H9 (cell line): Measurements from ENCODE around the gene ID4. TPM values are rescaled to one million over a fixed set of nuclear protein-coding genes. Genes with fewer than 3 reads are reported as not detected.

ENCODE experiments used
- DNase-seq: peaks from one replicate; pipeline ENCODE4 v3.0.0-alpha.2; 2017
- H2AFZ ChIP-seq: one replicate; pipeline ENCODE4 v1.6.1; 2013; ENCODE audit warnings: mild to moderate bottlenecking, low read length, control low read depth, moderate library complexity
- H2AK5ac ChIP-seq: 2 replicates; pipeline ENCODE4 v1.6.1; 2013; ENCODE audit warnings: low read length, control low read depth, mixed read lengths; ENCODE audit not compliant: insufficient read length
- H2BK120ac ChIP-seq: one replicate; pipeline ENCODE4 v1.6.1; 2013; ENCODE audit warnings: low read depth, mild to moderate bottlenecking, low read length, control low read depth, inconsistent platforms; ENCODE audit not compliant: poor library complexity, severe bottlenecking
- H2BK12ac ChIP-seq: 2 replicates; pipeline ENCODE4 v1.6.1; 2013; ENCODE audit warnings: low read length, control low read depth, mixed read lengths, low read depth; ENCODE audit not compliant: insufficient read length
- H2BK15ac ChIP-seq: 2 replicates; pipeline ENCODE4 v1.6.1; 2013; ENCODE audit warnings: low read depth, low read length, control low read depth
- H2BK20ac ChIP-seq: one replicate; pipeline ENCODE4 v1.6.1; 2013; ENCODE audit warnings: low read depth, mild to moderate bottlenecking, low read length, control low read depth, inconsistent platforms; ENCODE audit not compliant: poor library complexity, severe bottlenecking
- H2BK5ac ChIP-seq: 2 replicates; pipeline ENCODE4 v1.6.1; 2013; ENCODE audit warnings: low read length, control low read depth, mixed read lengths; ENCODE audit not compliant: insufficient read length
- H3K14ac ChIP-seq: 2 replicates; pipeline ENCODE4 v1.6.1; 2013; ENCODE audit warnings: low read length, control low read depth; ENCODE audit not compliant: insufficient read depth
- H3K18ac ChIP-seq: 2 replicates; pipeline ENCODE4 v1.6.1; 2013; ENCODE audit warnings: low read depth, mild to moderate bottlenecking, mixed read lengths, low read length, control low read depth; ENCODE audit not compliant: insufficient read length
- H3K23ac ChIP-seq: 2 replicates; pipeline ENCODE4 v1.6.1; 2013; ENCODE audit warnings: low read length, control low read depth, mixed read lengths, low read depth; ENCODE audit not compliant: insufficient read length
- H3K23me2 ChIP-seq: 2 replicates; pipeline ENCODE4 v1.6.1; 2013; ENCODE audit warnings: low read depth, mild to moderate bottlenecking, mixed read lengths, low read length, control low read depth; ENCODE audit not compliant: insufficient read length, poor library complexity, severe bottlenecking
- H3K27ac ChIP-seq: 2 replicates; pipeline ENCODE4 v1.5.1; 2013; ENCODE audit warnings: low read length, control low read depth, mixed read lengths, low read depth; ENCODE audit not compliant: insufficient read length
- H3K27me3 ChIP-seq: 2 replicates; pipeline ENCODE4 v1.6.1; 2013; ENCODE audit warnings: low read length, control low read depth, inconsistent platforms; ENCODE audit not compliant: insufficient read depth
- H3K4ac ChIP-seq: 2 replicates; pipeline ENCODE4 v1.6.1; 2013; ENCODE audit warnings: low read depth, mild to moderate bottlenecking, control low read depth, inconsistent platforms, low read length, moderate library complexity
- H3K4me1 ChIP-seq: 2 replicates; pipeline ENCODE4 v1.6.1; 2013; ENCODE audit warnings: low read length, control low read depth, inconsistent platforms; ENCODE audit not compliant: insufficient read depth
- H3K4me2 ChIP-seq: 2 replicates; pipeline ENCODE4 v1.6.1; 2013; ENCODE audit warnings: low read length, control low read depth, mixed read lengths; ENCODE audit not compliant: insufficient read length, insufficient read depth
- H3K56ac ChIP-seq: 2 replicates; pipeline ENCODE4 v1.6.1; 2013; ENCODE audit warnings: low read depth, mild to moderate bottlenecking, mixed read lengths, low read length, control low read depth; ENCODE audit not compliant: insufficient read length
- H3K79me1 ChIP-seq: 2 replicates; pipeline ENCODE4 v1.6.1; 2013; ENCODE audit warnings: low read depth, mild to moderate bottlenecking, moderate library complexity, low read length, control low read depth, inconsistent platforms; ENCODE audit not compliant: insufficient read depth, poor library complexity, severe bottlenecking
- H3K79me2 ChIP-seq: 2 replicates; pipeline ENCODE4 v1.6.1; 2013; ENCODE audit warnings: low read length, control low read depth, inconsistent platforms; ENCODE audit not compliant: insufficient read depth
- H3K9ac ChIP-seq: 2 replicates; pipeline ENCODE4 v1.6.1; 2013; ENCODE audit warnings: low read length, control low read depth, mixed read lengths; ENCODE audit not compliant: insufficient read length; ENCODE audit errors: extremely low read depth
- H3K9me3 ChIP-seq: one replicate; pipeline ENCODE4 v1.6.1; 2013; ENCODE audit warnings: low read depth, low read length, inconsistent platforms; ENCODE audit not compliant: control insufficient read depth
- H3T11ph ChIP-seq: one replicate; pipeline ENCODE4 v1.6.1; 2013; ENCODE audit warnings: mild to moderate bottlenecking, low read length, control low read depth, inconsistent platforms
- H4K20me1 ChIP-seq: one replicate; pipeline ENCODE4 v1.6.1; 2013; ENCODE audit not compliant: control insufficient read depth, insufficient read length, insufficient read depth
- H4K5ac ChIP-seq: 2 replicates; pipeline ENCODE4 v1.6.1; 2013; ENCODE audit warnings: low read depth, mild to moderate bottlenecking, mixed read lengths, low read length, control low read depth; ENCODE audit not compliant: insufficient read length
- H4K8ac ChIP-seq: replicated peaks from 2 replicates; pipeline ENCODE4 v1.6.1; 2013; ENCODE audit warnings: low read length, control low read depth, mixed read lengths, low read depth; ENCODE audit not compliant: insufficient read length
- H4K91ac ChIP-seq: 2 replicates; pipeline ENCODE4 v1.6.1; 2013; ENCODE audit warnings: low read depth, mild to moderate bottlenecking, moderate library complexity, mixed read lengths, low read length, control low read depth; ENCODE audit not compliant: insufficient read length
- H3K27ac Mint-ChIP-seq, 3 experiments: 2 replicates in 2 of 3; 3 replicates in 1 of 3; pipeline ENCODE4 v1.8.0; 2020 to 2021; ENCODE audit warnings: mixed read lengths in 3 of 3, mild to moderate bottlenecking in 1 of 3, moderate library complexity in 1 of 3
- H3K27me3 Mint-ChIP-seq: 2 replicates; pipeline ENCODE4 v1.8.0; 2021; ENCODE audit warnings: low read depth, mild to moderate bottlenecking, moderate library complexity, mixed read lengths
- H3K36me3 Mint-ChIP-seq, 3 experiments: 2 replicates in 2 of 3; 3 replicates in 1 of 3; pipeline ENCODE4 v1.8.0; 2020 to 2021; ENCODE audit warnings: low read depth in 3 of 3, mixed read lengths in 3 of 3; ENCODE audit not compliant: insufficient read depth in 1 of 3
- H3K4me1 Mint-ChIP-seq, 2 experiments: 2 replicates each; pipeline ENCODE4 v1.8.0; 2020; ENCODE audit warnings: mixed read lengths in 2 of 2
- H3K4me3 Mint-ChIP-seq, 2 experiments: 2 replicates in 1 of 2; 3 replicates in 1 of 2; pipeline ENCODE4 v1.8.0; 2020 to 2021; ENCODE audit warnings: mild to moderate bottlenecking in 2 of 2, mixed read lengths in 2 of 2, moderate library complexity in 1 of 2
- H3K9me3 Mint-ChIP-seq, 2 experiments: 2 replicates in 1 of 2; 3 replicates in 1 of 2; pipeline ENCODE4 v1.8.0; 2020; ENCODE audit warnings: mild to moderate bottlenecking in 2 of 2, mixed read lengths in 2 of 2, moderate library complexity in 1 of 2
- CTCF ChIP-seq: fragments of 200-600 bp; sonication (generic); conservative IDR thresholded peaks from 3 replicates; pipeline ENCODE4 v1.8.0; 2021; ENCODE audit warnings: antibody characterized with exemption, mild to moderate bottlenecking
- WGBS: extraction: QIAGEN DNeasy Blood & Tissue Kit; methylation state at CpG from one replicate; pipeline ENCODE4 v1.1.7; 2013; ENCODE audit warnings: missing lambda C conversion rate, low lambda C conversion rate, mixed read lengths; ENCODE audit not compliant: insufficient read length; ENCODE audit errors: extremely low coverage; 5-methylcytosine and 5-hydroxymethylcytosine counted together
- total RNA-seq: library from RNA; stranded (reverse); gene quantifications from 2 replicates; pipeline ENCODE4 v1.2.1, GENCODE V29; 2021

The ID4 gene
- total RNA-seq, 1 experiment from 2014 or later, result 14.0 TPM

- no CpG with 5 or more reads among the region's 9 CpGs for WGBS
- no peak overlapping the region for H3K9ac ChIP-seq
These were observed 33.6 kb upstream of the ID4 start for GRCh38 chr6:19803331-19804204.

More at GRCh38 chr6:19803331-19804204, 33.6 kb upstream of the ID4 start:
- peaks cover 10% of the 10 kb centered on the region for H3K23me2 ChIP-seq
- H2AFZ ChIP-seq, result no peak overlapping the region
- H3K18ac ChIP-seq, result no peak overlapping the region
- peak overlapping the region; percentile 77 for H3T11ph ChIP-seq
- no peaks in the 10 kb centered on the region for H4K20me1 ChIP-seq
- no peak overlapping the region for H3K27ac ChIP-seq
- H3K14ac ChIP-seq, result peak overlapping the region; percentile 79; the same call in 1 of the 2 replicates
- no peak overlapping the region for H2BK20ac ChIP-seq
- Mint-ChIP-seq H3K36me3 (peaks cover 0 to 44% (median 7%) of the 10 kb centered on the region in 3 experiments; a peak in 4 of 7 replicates), H3K4me1 (peaks cover 37 to 44% of the 10 kb centered on the region in 2 experiments), H3K27me3 (peaks cover 13% of the 10 kb centered on the region), H3K27ac (peak overlapping the region in 2 of 3 experiments; percentile 98 to 100; a peak in 3 of 7 replicates), H3K9me3 (peaks cover 0 to 24% of the 10 kb centered on the region in 2 experiments; a peak in 2 of 5 replicates), H3K4me3 (peak overlapping the region; percentile 85 to 92; a peak in 4 of 5 replicates)
- no peak overlapping the region for H2BK5ac ChIP-seq
- no peak overlapping the region for H3K23ac ChIP-seq
- no peaks in the 10 kb centered on the region for H3K9me3 ChIP-seq
- no peak overlapping the region for H3K56ac ChIP-seq
- H2AK5ac ChIP-seq, result no peak overlapping the region
- H3K79me1 ChIP-seq, result no peaks in the 10 kb centered on the region
- no peak overlapping the region for H2BK120ac ChIP-seq
- peak overlapping the region; percentile 85 for H3K4me2 ChIP-seq
- no peak overlapping the region for H4K5ac ChIP-seq
- H2BK12ac ChIP-seq, result no peak overlapping the region
- H4K8ac ChIP-seq, result no peak overlapping the region
- no peaks in the 10 kb centered on the region for H3K79me2 ChIP-seq
- H3K4ac ChIP-seq, result no peak overlapping the region
- H2BK15ac ChIP-seq, result no peak overlapping the region
- 0 out of 2 replicates have a peak, but pooled peaks cover 2% of the 10 kb centered on the region for H3K4me1 ChIP-seq
- no peaks in the 10 kb centered on the region; the same call in 1 of the 2 replicates for H3K27me3 ChIP-seq
- TF ChIP-seq CTCF, result no peak
- H4K91ac ChIP-seq, result no peak overlapping the region
- DNase-seq, result no peak
